ENCODE measurements around the gene NFKBIE. TPM values are rescaled to one million over a fixed set of nuclear protein-coding genes. Genes with fewer than 3 reads are reported as not detected.

Gene NFKBIE
- total and polyA plus RNA-seq, 2 of the 13 experiments (the other 11 are each of a cell fraction or from before 2014, with no cell fraction given): 6.7 to 14.5 TPM

DNA sequence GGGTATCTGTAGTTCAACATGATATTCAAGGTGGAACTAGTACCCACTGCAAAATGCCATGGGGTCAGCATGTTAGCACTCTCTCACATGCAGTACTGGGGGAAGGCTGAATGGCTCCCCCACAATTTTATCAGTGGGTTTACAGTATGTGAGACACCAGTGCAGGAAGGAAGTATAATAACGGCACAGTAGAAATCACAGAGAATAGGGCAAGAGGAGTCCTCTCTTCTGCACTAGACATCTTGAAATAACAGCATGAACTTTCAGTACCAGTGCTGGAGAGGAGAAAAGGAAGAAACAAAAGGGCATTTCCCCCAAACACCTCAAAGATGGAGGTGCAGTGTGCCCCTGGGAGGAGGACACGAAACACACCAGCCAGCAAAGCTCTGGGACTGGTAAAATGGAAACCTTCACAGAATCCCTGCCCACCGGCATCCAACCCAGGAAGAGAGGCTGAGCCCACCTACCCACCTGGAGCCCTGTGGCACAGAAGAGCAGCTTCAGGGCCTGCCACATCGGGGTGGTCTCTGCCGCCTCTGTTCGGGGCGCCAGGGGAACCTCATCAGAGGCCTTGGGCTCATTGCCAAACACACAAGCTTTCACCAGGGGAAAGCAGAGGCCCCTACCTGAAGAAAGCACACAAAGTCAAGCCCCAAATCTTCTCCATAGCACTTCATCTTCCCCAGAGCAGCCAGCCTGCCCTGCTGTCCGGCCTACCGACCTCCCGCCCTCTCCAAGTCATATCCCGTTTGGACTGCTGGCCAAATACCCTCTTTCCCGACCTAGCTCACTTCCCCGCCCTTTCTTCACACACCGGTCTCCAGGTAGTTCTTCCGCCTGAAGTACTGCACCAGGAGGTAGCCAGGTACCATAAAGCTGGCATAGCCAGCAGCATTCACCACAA, 9.2 kb downstream of the NFKBIE start (continued):
- TF ChIP-seq, protein P1, sequence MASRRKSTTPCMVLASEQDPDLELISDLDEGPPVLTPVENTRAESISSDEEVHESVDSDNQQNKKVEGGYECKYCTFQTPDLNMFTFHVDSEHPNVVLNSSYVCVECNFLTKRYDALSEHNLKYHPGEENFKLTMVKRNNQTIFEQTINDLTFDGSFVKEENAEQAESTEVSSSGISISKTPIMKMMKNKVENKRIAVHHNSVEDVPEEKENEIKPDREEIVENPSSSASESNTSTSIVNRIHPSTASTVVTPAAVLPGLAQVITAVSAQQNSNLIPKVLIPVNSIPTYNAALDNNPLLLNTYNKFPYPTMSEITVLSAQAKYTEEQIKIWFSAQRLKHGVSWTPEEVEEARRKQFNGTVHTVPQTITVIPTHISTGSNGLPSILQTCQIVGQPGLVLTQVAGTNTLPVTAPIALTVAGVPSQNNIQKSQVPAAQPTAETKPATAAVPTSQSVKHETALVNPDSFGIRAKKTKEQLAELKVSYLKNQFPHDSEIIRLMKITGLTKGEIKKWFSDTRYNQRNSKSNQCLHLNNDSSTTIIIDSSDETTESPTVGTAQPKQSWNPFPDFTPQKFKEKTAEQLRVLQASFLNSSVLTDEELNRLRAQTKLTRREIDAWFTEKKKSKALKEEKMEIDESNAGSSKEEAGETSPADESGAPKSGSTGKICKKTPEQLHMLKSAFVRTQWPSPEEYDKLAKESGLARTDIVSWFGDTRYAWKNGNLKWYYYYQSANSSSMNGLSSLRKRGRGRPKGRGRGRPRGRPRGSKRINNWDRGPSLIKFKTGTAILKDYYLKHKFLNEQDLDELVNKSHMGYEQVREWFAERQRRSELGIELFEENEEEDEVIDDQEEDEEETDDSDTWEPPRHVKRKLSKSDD (CRISPR knock-in tag; IDR thresholded peaks at IDR 0.05; ENCODE audit: low read depth): peak; percentile 2; the same call in 1 of the 2 replicates
- TF ChIP-seq ZNF558 (CRISPR knock-in tag; IDR thresholded peaks at IDR 0.05; ENCODE audit: borderline replicate concordance): 0 out of 2 replicates have a peak, but pooled peaks have one; percentile 18
- TF ChIP-seq ZNF33B (CRISPR knock-in tag; IDR thresholded peaks at IDR 0.05): peak; percentile 49; the same call in 1 of the 2 replicates
- TF ChIP-seq ZNF251 (CRISPR knock-in tag; IDR thresholded peaks at IDR 0.05): no peak
- TF ChIP-seq ZNF383 (CRISPR knock-in tag; IDR thresholded peaks at IDR 0.05; ENCODE audit: borderline replicate concordance): 0 out of 2 replicates have a peak, but pooled peaks have one; percentile 1
- no peak for TF ChIP-seq CHD4 (IDR thresholded peaks at IDR 0.05; ENCODE audit: borderline replicate concordance, low read length)
- TF ChIP-seq POLR2AphosphoS5 (IDR thresholded peaks at IDR 0.05; ENCODE audit: low read depth, low read length): peak; percentile 32; the same call in 1 of the 2 replicates
- TF ChIP-seq, protein P2, sequence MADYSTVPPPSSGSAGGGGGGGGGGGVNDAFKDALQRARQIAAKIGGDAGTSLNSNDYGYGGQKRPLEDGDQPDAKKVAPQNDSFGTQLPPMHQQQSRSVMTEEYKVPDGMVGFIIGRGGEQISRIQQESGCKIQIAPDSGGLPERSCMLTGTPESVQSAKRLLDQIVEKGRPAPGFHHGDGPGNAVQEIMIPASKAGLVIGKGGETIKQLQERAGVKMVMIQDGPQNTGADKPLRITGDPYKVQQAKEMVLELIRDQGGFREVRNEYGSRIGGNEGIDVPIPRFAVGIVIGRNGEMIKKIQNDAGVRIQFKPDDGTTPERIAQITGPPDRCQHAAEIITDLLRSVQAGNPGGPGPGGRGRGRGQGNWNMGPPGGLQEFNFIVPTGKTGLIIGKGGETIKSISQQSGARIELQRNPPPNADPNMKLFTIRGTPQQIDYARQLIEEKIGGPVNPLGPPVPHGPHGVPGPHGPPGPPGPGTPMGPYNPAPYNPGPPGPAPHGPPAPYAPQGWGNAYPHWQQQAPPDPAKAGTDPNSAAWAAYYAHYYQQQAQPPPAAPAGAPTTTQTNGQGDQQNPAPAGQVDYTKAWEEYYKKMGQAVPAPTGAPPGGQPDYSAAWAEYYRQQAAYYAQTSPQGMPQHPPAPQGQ (CRISPR knock-in tag; IDR thresholded peaks at IDR 0.05; ENCODE audit: borderline replicate concordance): 0 out of 2 replicates have a peak, but pooled peaks have one; percentile 38
- TF ChIP-seq GLI4 (CRISPR knock-in tag; IDR thresholded peaks at IDR 0.05; ENCODE audit: borderline replicate concordance): 0 out of 2 replicates have a peak, but pooled peaks have one; percentile 18
- no peak for TF ChIP-seq HMG20A (CRISPR knock-in tag; IDR thresholded peaks at IDR 0.05; ENCODE audit: borderline replicate concordance)
- peak; percentile 62; the same call in 1 of the 2 replicates for TF ChIP-seq POLR2AphosphoS2 (IDR thresholded peaks at IDR 0.05; ENCODE audit: low read depth, low read length)
- TF ChIP-seq, protein P3, sequence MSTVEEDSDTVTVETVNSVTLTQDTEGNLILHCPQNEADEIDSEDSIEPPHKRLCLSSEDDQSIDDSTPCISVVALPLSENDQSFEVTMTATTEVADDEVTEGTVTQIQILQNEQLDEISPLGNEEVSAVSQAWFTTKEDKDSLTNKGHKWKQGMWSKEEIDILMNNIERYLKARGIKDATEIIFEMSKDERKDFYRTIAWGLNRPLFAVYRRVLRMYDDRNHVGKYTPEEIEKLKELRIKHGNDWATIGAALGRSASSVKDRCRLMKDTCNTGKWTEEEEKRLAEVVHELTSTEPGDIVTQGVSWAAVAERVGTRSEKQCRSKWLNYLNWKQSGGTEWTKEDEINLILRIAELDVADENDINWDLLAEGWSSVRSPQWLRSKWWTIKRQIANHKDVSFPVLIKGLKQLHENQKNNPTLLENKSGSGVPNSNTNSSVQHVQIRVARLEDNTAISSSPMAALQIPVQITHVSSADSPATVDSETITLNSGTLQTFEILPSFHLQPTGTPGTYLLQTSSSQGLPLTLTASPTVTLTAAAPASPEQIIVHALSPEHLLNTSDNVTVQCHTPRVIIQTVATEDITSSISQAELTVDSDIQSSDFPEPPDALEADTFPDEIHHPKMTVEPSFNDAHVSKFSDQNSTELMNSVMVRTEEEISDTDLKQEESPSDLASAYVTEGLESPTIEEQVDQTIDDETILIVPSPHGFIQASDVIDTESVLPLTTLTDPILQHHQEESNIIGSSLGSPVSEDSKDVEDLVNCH (CRISPR knock-in tag; IDR thresholded peaks at IDR 0.05): no peak
- TF ChIP-seq, protein P4, sequence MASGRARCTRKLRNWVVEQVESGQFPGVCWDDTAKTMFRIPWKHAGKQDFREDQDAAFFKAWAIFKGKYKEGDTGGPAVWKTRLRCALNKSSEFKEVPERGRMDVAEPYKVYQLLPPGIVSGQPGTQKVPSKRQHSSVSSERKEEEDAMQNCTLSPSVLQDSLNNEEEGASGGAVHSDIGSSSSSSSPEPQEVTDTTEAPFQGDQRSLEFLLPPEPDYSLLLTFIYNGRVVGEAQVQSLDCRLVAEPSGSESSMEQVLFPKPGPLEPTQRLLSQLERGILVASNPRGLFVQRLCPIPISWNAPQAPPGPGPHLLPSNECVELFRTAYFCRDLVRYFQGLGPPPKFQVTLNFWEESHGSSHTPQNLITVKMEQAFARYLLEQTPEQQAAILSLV (CRISPR knock-in tag; IDR thresholded peaks at IDR 0.05; ENCODE audit: borderline replicate concordance): 0 out of 2 replicates have a peak, but pooled peaks have one; percentile 14
- TF ChIP-seq SRY (CRISPR knock-in tag; IDR thresholded peaks at IDR 0.05): 0 out of 2 replicates have a peak, but pooled peaks have one; percentile 33
- 0 out of 2 replicates have a peak, but pooled peaks have one; percentile 15 for TF ChIP-seq ZMYM4 (CRISPR knock-in tag; IDR thresholded peaks at IDR 0.05)
- TF ChIP-seq ZNF136 (CRISPR knock-in tag; IDR thresholded peaks at IDR 0.05; ENCODE audit: low read depth): peak; percentile 84; the same call in 1 of the 2 replicates
- peak; percentile 34 for TF ChIP-seq ZNF883 (CRISPR knock-in tag; IDR thresholded peaks at IDR 0.05; ENCODE audit: not compliant biosample characterization)

Measured in HepG2 (cell line).